Right renal cortex interstitium (tissue), 3 donors: ENCODE data around the gene SMPDL3A. TPM values are rescaled to one million over a fixed set of nuclear protein-coding genes. Genes with fewer than 3 reads are reported as not detected.
"Not testable (repeated sequence)": the region's sequence is repeated elsewhere in the genome, so short reads cannot be mapped to it uniquely, and the experiment has no call there.

ENCODE experiments used
- DNase-seq, 3 donors: peaks; one replicate each; pipeline ENCODE4 v3.0.0-alpha.2; 2013; ENCODE audit warnings: low read depth in 3 of 3, low spot score in 2 of 3
- polyA plus RNA-seq, 3 donors: library from polyadenylated mRNA; unstranded; fragments of 120-200 nt; gene quantifications; one replicate each; pipeline ENCODE4 v1.2.1, GENCODE V29; 2013; ENCODE audit not compliant: insufficient read length in 3 of 3

SMPDL3A gene, protein sequence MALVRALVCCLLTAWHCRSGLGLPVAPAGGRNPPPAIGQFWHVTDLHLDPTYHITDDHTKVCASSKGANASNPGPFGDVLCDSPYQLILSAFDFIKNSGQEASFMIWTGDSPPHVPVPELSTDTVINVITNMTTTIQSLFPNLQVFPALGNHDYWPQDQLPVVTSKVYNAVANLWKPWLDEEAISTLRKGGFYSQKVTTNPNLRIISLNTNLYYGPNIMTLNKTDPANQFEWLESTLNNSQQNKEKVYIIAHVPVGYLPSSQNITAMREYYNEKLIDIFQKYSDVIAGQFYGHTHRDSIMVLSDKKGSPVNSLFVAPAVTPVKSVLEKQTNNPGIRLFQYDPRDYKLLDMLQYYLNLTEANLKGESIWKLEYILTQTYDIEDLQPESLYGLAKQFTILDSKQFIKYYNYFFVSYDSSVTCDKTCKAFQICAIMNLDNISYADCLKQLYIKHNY
- polyA plus RNA-seq, result 10 to 100 TPM; 12.5 to 18.5 (median 17.7) TPM

DNA sequence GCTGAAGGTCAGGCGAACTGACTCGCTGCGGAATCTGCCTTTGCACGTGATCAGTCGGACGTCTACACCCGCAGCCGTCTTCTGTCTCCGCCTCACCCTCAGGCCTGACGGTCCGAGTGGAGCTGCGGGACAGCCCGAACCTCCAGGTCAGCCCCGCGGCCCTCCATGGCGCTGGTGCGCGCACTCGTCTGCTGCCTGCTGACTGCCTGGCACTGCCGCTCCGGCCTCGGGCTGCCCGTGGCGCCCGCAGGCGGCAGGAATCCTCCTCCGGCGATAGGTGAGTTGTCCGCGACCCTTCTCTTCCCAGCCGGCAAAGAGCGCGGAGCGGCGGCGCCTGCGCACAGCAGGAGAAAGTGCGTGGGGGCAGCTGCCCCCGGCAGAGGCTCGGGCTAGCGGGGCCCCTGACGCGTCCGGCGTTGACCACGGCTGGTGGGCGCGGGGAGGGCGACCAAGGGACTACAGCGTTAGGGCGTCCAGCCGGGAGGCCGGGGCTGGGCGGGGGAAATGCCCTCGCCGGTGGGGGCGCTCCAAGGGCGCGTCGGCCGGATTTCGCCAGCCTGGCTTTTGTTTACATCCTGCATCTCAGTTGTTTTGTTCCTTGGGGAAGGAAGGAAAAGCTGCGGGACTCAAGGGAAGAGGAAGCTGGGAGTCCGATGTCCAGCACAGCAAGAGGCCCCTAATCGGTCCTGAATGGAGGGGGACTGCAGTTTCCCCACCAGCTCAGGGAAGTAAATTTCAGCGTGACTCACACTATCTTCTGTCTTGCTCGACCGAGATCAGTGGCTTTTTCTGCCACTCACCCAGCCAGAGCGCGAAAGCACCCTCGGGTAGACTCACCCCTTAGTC, at the start of gene SMPDL3A:
Gene SMPDL3A (plus strand): TSS at position 77 of the 846 bp plus-strand sequence. CDS start 89 bp downstream, at position 166.
- DNase-seq, result peak; percentile 54 to 63 (median 57)

DNA sequence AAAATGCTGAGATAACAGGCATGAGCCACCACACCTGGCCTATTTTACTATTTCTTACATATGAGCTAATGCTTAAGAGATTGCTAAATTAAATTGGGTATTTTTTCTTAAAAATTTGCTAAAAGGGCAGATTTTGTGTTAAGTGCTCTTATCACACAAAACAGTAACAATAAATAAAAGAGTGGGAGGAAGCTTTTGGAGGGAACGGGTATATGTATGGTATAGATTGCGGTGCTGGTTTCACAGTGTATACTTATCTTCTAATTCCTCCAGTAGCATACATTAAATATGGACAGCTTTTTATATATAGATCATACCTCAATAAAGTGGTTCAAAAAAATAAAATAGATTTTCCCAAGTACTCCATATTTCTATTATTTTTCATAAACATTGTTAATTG, 49.0 kb upstream of the SMPDL3A start:
- DNase-seq, result no peak

DNA sequence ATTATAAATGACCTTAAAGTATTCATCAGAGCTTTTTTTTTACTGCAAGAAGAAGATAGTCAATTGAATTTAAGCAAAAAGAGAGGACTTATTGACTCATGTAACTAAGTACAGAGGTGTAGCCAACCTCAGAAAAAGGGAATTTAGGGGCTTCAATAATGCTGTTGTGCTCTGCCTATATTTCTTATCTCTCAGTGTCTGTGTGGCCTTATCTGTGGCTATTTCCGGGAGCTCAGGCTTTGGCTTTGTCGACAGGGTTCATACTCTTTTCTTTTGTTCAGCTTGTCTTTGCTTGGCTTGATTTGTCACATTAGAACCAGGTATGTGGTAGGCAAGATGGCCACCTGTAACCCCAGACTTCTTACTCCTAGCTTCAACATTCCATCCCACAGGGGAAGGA, 48.1 kb upstream of the SMPDL3A start:
- DNase-seq, result no peak

DNA sequence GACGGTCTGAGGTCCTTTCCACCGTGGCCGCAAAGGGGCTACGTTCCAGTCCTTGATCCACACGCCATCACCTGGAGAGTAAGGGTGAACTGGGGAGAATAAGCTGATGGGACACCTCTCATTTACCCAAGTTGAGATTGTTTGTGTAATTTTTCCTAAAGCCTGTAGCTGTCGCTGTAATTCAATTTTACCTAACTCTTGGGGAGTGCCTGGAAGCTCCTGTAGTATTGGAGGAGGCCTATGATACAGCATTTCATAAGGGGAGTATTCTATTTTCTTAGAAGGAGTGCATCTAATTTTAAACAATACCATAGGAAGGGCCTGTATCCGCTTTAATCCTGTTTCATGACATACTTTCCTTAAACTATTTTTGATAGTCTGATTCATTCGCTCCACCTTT, 44.8 kb upstream of the SMPDL3A start:
- not testable (repeated sequence) for DNase-seq

DNA sequence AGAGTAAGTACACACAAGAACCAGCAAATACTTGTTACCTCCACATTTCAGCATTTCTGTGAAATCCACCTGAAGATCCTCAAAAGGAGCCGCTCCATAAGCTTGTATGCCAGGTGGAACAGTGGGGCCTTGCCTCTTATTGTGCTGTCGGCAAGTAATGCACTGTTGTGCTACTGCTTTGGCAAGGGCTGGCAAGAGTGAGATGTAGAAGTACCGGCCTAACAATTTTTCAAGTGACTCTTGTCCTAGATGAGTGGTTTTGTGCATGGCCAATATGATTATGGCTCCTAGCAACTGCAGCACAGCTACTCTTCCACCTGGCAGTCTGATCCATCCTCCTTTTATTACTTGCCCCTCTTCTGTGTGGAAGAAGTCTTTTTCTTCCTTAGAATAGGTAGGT, 44.2 kb upstream of the SMPDL3A start:
- DNase-seq, result not testable (repeated sequence)

DNA sequence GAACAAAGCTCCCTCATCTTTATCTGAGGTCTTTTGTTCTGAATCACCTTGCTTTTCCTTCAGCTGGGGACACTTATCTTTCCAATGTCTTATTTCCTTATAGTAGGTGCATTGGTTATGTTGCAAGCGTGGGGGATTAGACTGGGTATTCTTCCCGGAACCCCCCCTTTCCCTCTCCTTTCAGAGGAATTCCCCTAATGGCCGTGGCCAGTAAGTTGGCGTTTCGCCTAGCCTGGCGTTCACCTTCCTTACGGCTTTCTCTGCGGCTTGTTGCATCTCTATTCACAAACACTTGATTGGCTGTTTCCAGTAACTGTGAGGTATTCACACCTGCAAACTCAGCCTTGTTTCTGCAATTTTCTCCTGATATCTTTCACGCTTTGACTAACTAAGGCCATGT, 42.4 kb upstream of the SMPDL3A start:
- no peak for DNase-seq

DNA sequence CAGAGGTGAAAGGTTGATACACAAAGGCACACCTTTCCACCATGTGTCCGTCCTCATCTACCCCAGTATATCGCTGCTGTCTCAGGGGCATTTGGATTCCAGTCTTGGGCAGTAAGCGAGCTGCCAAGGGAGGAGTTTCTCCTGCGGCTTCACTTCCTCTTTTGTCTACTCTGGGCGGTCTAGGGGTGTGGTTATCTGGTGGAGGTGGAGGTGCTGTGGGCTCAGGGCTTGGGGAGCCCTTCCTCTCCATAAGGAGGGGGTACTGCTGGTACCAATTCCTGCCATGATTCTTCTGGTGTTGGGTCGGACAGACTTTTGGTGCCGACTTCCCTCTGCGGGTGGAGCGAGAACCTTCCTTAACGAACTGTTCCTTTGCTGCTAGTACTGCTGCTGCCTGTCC, 41.5 kb upstream of the SMPDL3A start:
- no peak for DNase-seq

DNA sequence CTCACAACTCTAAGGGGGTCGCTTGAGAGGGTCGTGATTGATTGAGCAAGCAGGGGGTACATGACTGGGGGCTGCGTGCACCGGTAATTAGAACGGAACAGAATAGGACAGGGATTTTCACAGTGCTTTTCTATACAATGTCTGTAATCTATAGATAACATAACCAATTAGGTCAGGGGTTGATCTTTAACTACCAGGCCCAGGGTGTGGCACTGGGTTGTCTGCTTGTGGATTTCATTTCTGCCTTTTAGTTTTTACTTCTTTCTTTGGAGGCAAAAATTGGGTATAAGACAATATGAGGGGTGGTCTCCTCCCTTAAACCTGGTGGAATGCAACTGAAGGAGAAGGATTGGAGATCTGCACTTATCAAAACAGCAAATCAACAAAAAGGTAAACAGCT, 40.1 kb upstream of the SMPDL3A start:
- DNase-seq, result not testable (repeated sequence)

DNA sequence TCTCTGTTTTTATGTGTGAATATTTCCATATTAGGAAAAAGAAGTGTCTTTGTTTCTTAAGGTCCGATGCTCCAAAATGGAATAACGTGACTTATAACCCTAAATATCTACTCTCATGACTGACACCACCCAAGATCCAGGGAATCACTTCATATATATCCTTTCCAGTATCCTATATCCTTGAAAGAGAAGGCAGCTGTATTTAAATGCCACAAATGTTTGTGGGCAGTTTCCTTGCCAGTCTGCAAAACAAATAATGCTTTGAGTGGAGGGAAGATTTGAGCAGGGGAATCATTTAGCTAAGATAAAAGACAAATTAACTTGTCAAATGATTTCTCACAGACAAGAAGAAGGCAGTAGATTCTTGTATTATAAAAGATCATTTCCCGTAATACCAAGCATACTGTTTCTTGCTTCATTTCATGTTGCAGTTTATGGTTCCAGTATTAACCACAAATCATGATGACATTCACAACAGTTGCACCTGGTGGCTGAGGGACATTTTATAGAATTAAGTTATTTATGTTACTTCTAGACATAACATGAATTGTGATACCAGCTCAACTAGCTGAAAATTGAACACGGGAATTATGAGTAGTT, 39.5 kb upstream of the SMPDL3A start:
- no peak for DNase-seq

DNA sequence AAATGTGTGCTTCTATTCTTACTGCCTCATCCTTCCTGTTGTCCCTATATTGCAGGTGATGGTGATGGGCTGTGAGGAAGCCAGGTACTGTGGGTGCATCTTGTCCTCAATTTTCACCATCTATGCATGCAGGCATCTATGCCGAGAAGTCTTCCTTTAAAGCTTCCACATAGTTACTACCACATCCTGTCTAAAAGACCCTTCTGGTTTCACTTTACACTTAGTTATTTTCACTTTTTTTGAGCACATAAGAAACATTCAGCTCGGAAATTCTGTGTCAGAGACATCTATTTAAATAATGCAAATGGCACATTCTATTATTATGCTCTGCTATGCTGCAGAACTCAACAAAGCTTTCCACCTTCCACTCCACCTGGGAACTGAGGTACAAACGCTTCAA, 37.7 kb upstream of the SMPDL3A start:
- no peak for DNase-seq

DNA sequence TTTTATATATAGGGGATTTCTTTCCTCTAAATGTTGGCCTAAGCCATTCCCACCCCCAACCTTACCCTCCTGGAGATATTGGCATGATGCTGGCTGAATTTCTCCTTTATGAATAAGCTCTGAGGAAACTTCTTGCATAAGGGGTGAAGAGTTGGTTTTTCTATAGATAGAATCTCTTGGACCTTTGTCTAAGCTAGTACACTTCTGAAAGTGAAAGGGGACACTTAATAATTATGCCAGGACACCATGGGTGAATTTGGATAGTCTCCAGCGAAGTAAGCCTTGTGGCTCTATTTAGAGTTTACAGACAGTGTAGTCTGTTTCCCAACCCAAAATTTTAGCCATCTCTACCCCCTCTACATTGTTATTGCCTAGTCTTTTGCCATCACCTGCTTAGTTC, 36.6 kb upstream of the SMPDL3A start:
- no peak for DNase-seq

DNA sequence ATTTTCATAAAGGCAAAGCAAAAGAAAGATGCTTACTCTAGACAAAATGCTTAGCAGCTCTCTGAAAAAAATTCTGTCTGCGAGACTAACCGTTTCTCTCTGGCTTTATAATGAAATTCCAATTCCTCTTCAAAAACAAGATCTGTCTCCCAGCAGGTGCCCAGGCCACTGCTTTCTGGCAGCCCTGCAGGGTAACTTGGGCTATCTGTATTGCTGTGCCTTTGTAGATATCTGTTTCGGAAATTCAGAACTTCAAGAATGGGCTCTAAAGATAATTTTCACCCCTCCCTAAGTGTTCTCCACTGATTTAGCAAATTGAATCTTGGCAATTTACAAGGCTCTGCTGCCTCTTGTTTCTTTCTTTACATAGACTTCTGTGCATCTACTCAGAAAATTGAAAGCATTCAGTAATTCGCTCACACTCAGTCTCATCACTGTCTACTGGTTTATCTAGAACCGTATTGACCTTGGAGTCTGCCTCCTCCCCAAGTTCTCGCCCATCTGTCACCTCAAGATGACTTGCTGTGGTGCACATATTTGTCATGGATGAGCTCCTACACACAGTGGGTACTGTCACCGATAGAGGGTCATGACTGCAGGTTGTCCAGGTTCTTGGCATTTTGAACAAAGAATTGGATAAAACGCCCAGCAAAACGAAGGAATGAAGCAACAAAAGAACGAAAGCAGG, 35.9 kb upstream of the SMPDL3A start:
- no peak for DNase-seq

DNA sequence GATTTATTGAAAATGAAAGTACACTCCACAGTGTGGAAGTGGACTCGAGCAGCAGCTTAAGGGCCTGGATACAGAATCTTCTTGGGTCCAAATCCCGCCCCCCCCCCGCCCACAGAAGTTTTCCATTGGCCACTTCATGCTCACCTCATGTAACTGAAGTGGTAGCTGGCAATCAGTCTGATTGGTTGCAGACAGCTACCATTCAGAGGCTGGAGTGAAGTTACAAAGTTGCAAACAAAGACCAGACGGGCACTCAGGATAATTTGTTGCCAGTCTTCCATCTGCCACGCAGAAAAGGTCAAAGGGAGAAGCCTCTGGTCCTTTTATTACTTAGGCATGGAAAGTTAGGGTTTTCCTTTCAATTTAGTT, 35.4 kb upstream of the SMPDL3A start:
- DNase-seq, result no peak

DNA sequence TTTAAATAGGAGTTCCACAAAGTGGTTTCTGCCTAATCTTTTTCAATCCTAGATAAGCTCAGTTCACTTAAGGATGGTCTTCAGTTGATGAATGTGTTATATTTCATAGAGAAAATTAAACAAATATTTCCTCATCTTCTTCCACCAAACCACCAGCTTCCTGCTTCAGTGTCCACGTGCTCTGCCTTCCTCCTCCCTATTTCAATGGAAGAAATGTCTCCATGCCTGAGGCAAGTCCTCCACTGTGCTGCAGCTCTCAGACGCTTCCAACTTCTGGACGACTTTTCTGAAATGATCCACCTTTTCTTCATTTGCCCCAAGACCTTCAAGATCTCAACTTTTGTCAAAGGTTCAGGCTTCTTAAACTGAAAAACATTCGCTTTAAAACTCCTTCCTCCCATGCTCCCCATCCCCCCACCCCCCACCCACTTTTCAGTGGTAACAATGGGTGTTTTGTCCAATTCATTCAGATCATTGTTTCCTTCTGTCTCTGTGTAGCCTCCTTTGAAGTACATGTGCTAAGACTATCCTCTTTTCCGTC, 34.8 kb upstream of the SMPDL3A start:
- no peak for DNase-seq

DNA sequence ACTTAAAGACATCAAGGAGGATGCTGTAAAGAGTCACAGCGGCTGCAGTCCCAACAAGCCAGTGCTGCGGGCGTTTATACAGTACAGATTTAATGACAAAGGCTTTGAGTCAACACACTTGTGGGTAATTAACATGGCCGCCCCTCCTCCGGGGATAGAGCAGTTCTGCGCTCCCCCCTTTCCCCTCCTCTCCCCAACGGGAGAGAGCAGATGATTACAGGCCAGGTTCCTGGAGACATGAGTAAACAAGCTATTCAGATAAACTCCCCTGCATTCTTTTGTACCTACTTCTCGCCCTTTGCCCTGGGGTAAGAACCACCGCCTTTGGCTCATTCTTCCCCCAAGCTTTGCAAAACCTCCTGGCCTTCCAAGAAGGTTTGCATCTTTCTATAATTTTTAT, 33.2 kb upstream of the SMPDL3A start:
- no peak for DNase-seq

DNA sequence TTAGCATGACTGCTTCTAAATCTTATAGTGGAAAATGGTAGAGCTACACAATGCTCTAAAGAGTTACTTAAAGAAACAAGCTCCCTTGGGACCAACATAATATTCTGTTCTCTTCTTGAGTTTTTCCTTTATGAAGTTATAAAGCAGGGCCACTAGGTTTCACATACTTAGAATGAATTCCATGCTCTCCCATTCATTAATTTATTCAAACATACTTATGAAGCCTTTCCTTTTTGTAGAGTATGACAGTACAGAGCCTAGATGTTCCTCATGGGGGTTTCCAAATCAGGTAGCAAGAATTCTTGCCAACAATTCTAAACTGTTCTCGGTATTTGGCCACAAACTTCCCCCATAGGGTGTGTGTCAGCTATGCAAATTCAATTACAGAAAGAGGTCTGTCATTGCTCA, 30.1 kb upstream of the SMPDL3A start:
- DNase-seq, result no peak

DNA sequence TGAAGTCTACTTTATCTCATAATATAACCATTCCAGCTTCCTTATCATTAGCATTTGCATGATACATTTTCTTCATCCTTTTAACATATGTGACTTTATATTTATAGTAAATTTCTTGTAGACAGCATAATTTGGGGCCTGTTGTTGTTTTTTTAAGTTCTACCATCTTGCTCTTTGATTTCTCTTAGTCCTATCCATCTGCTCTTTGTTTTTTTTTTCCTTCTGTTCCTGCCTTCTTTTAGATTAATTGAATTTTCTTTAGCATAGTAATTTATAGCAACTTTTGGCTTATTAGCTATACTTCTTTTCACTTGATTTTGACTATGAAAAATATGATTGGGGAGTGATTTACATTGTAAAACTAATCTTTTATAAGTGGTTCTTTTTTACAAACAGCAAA, 28.7 kb upstream of the SMPDL3A start:
- no peak for DNase-seq

DNA sequence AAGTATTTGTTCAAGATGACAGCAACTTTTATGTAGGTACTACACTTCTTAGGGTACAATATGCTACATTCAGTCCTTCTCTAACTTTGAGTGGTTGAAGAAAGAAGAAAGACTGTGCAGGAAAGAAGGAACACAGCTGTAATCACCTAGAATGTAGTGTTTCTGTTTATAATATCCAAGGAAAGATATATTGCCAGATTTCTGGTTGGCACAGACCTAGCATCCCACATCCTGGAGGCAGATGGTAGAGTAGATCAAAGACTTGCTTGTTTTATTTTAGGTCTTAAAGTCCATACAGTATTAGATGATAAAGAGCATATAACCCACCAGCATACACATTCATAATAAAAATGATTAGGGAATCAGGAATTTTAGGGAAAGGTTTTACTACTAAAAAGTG, 22.8 kb upstream of the SMPDL3A start:
- no peak for DNase-seq

DNA sequence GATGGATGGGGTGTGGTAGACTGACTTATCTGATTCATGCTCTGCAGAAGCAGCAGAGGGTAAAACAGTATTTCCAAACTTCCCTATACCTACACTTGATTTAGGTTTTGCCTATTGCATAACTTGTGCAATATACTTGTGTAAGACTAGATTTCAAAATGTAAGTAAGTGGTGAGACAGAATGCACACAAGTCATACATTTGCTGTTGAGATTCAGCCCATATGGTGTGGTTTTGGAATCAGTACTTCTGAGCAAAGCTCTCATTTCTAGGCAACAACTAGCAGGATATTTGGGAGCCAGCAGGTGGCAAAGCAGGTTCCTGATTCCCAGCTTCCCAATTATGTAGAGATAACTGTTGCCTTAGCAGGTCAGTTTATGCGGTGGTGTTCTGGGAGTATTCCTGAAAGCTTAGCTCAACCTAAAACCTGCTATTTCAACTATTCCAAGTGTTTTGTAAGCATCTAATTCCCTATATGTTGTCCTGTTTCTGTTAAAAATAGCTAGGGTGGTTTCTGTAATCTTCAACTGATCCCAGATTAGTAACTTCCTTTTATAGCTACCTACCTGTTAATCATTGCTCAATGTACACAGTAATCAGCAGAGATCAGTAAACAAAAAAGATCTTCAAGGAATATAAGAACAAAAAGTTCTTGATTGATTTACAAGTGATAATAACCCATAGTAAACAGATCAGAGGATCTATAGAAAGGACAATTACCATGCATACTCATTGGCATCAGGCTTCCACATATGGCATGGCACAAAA, 18.0 kb upstream of the SMPDL3A start:
- no peak for DNase-seq
